Calu3 (cell line): Measurements from ENCODE around the gene SMAD7. TPM values are rescaled to one million over a fixed set of nuclear protein-coding genes. Genes with fewer than 3 reads are reported as not detected.
"Not testable (repeated sequence)": the region's sequence is repeated elsewhere in the genome, so short reads cannot be mapped to it uniquely, and the experiment has no call there.

Experiments
- BruUV-seq: library from RNA; stranded (reverse); fragments of 400-500 nt; replicated peaks from 2 replicates; lab custom pipeline; 2021; lab: Mats Ljungman, UMichigan
- CTCF ChIA-PET: fragments of 300-600 bp; sonication (Branson Sonifier 250); formaldehyde crosslinking; loops from one replicate; lab custom pipeline; 2022; ENCODE audit warnings: antibody characterized with exemption; lab: Charles Lee
- DNase-seq: peaks from one replicate; pipeline ENCODE4 v3.0.0; 2022
- H3K27ac Mint-ChIP-seq: one replicate; pipeline ENCODE4 v1.8.0; 2022; ENCODE audit warnings: mixed read lengths; ENCODE audit not compliant: unreplicated experiment
- H3K27me3 Mint-ChIP-seq: one replicate; pipeline ENCODE4 v1.8.0; 2022; ENCODE audit warnings: mixed read lengths; ENCODE audit not compliant: unreplicated experiment
- H3K36me3 Mint-ChIP-seq: one replicate; pipeline ENCODE4 v1.8.0; 2022; ENCODE audit warnings: mild to moderate bottlenecking, moderate library complexity, mixed read lengths; ENCODE audit not compliant: insufficient read depth, unreplicated experiment
- H3K4me1 Mint-ChIP-seq: one replicate; pipeline ENCODE4 v1.8.0; 2022; ENCODE audit warnings: mild to moderate bottlenecking, low read depth, mixed read lengths; ENCODE audit not compliant: unreplicated experiment
- H3K4me3 Mint-ChIP-seq: one replicate; pipeline ENCODE4 v1.8.0; 2022; ENCODE audit warnings: mild to moderate bottlenecking, low read depth, moderate library complexity, mixed read lengths; ENCODE audit not compliant: unreplicated experiment
- H3K9me3 Mint-ChIP-seq: one replicate; pipeline ENCODE4 v1.8.0; 2022; ENCODE audit warnings: low read depth, mixed read lengths; ENCODE audit not compliant: unreplicated experiment
- CTCF ChIP-seq: fragments of 200-600 bp; IDR thresholded peaks from one replicate; pipeline ENCODE4 v1.8.0; 2022; ENCODE audit warnings: antibody characterized with exemption; ENCODE audit not compliant: unreplicated experiment
- intact Hi-C: fragments of 100-400 bp; cut with micrococcal nuclease; formaldehyde crosslinking; loops from one replicate; pipeline ENCODE4 v1.10.0; 2022; ENCODE audit not compliant: unreplicated experiment
- total RNA-seq: library from RNA; stranded (reverse); gene quantifications from 2 replicates; pipeline ENCODE4 v1.2.3, GENCODE V29; 2022

The SMAD7 gene
- total RNA-seq, 1 experiment from 2014 or later: 13.7 TPM

- CTCF ChIA-PET: no interaction called here
- H3K27me3 Mint-ChIP-seq: no peaks in the 10 kb centered on the region
- no peak overlapping the region for H3K4me3 Mint-ChIP-seq
- H3K36me3 Mint-ChIP-seq: peaks cover 6% of the 10 kb centered on the region
- H3K27ac Mint-ChIP-seq: no peak overlapping the region
- TF ChIP-seq CTCF: no peak
- intact Hi-C loops: no loop called here
- peaks cover 43% of the 10 kb centered on the region for H3K4me1 Mint-ChIP-seq
- DNase-seq: no peak
- no TSS peak for BruUV-seq
- no peaks in the 10 kb centered on the region for H3K9me3 Mint-ChIP-seq
These were observed 79.2 kb downstream of the SMAD7 start for GRCh38 chr18:48871391-48872166.

- CTCF ChIA-PET, DNase-seq, BruUV-seq, intact Hi-C loops, H3K27me3 Mint-ChIP-seq, H3K27ac Mint-ChIP-seq, H3K4me3 Mint-ChIP-seq, H3K9me3 Mint-ChIP-seq, H3K36me3 Mint-ChIP-seq: not testable (repeated sequence)
- H3K4me1 Mint-ChIP-seq: peaks cover 43% of the 10 kb centered on the region
These were observed 79.8 kb downstream of the SMAD7 start for GRCh38 chr18:48870926-48871325.
